Spleen (tissue), 11 donors: ENCODE results near the gene TBX5. TPM values are rescaled to one million over a fixed set of nuclear protein-coding genes. Genes with fewer than 3 reads are reported as not detected.

Experiments
- DNase-seq: peaks from one replicate; pipeline ENCODE4 v3.0.0-alpha.2; 2020
- H3K27ac ChIP-seq, 8 donors: fragments of 200-600 bp; sonication (generic) in 7 of 8; 1 replicate in 4 of 8; 2 replicates in 4 of 8; pipeline versions ENCODE4 v1.5.0 to v1.8.0; 2016 to 2021; ENCODE audit warnings: inconsistent platforms in 4 of 8, mild to moderate bottlenecking in 4 of 8, moderate library complexity in 1 of 8
- H3K27me3 ChIP-seq, 7 donors: fragments of 200-600 bp; sonication (generic) in 6 of 7; replicated peaks in 1 of 7; 1 replicate in 4 of 7; 2 replicates in 3 of 7; pipeline versions ENCODE4 v1.5.0 to v1.8.0; 2016 to 2021; ENCODE audit warnings: inconsistent platforms in 3 of 7, mild to moderate bottlenecking in 1 of 7
- H3K36me3 ChIP-seq, 6 donors: fragments of 200-600 bp; sonication (generic) in 5 of 6; 1 replicate in 4 of 6; 2 replicates in 2 of 6; pipeline versions ENCODE4 v1.5.0 to v1.8.0; 2016 to 2021; ENCODE audit warnings: inconsistent platforms in 2 of 6
- H3K4me1 ChIP-seq, 6 donors: fragments of 200-600 bp; sonication (generic) in 5 of 6; 1 replicate in 3 of 6; 2 replicates in 3 of 6; pipeline versions ENCODE4 v1.5.0 to v1.8.0; 2016 to 2021; ENCODE audit warnings: inconsistent platforms in 3 of 6
- H3K4me3 ChIP-seq, 8 donors: fragments of 200-600 bp; sonication (generic) in 7 of 8; 1 replicate in 4 of 8; 2 replicates in 4 of 8; pipeline versions ENCODE4 v1.5.0 to v1.8.0; 2016 to 2021; ENCODE audit warnings: inconsistent platforms in 4 of 8, mild to moderate bottlenecking in 4 of 8, moderate library complexity in 2 of 8
- H3K9me3 ChIP-seq, 8 donors: fragments of 200-600 bp; sonication (generic) in 7 of 8; 1 replicate in 4 of 8; 2 replicates in 4 of 8; pipeline versions ENCODE4 v1.5.0 to v1.8.0; 2016 to 2021; ENCODE audit warnings: inconsistent platforms in 4 of 8
- CTCF ChIP-seq, 11 experiments: fragments of 200-600 bp in 7 of 11; fragments of 450-650 bp in 4 of 11; sonication (generic) in 4 of 11; IDR thresholded peaks in 8 of 11; conservative IDR thresholded peaks in 3 of 11; 1 replicate in 7 of 11; 2 replicates in 4 of 11; pipeline versions ENCODE4 v1.4.0 to v1.8.0; 2016 to 2021; ENCODE audit warnings: antibody characterized with exemption in 11 of 11, inconsistent platforms in 4 of 11, mild to moderate bottlenecking in 1 of 11
- POLR2A ChIP-seq, 3 donors: fragments of 450-650 bp; IDR thresholded peaks; one replicate each; pipeline ENCODE4 v1.5.1; 2017; ENCODE audit warnings: antibody characterized with exemption in 3 of 3, mild to moderate bottlenecking in 1 of 3
- POLR2AphosphoS5 ChIP-seq, 3 donors: sonication (generic); formaldehyde crosslinking; IDR thresholded peaks; one replicate each; pipeline ENCODE4 v1.5.1; 2017; ENCODE audit warnings: antibody characterized with exemption in 3 of 3
- WGBS, 5 donors: extraction: QIAGEN DNeasy Blood & Tissue Kit in 3 of 5; methylation state at CpG; one replicate each; pipeline versions ENCODE4 v1.1.5 to v1.1.7; 2013 to 2018; 5-methylcytosine and 5-hydroxymethylcytosine counted together
- intact Hi-C: fragments of 100-400 bp; cut with DNase I; formaldehyde crosslinking; loops from one replicate; pipeline ENCODE4 v1.15.0; 2023; ENCODE audit warnings: low total_unique reads
- polyA plus RNA-seq, 3 donors: library from polyadenylated mRNA; stranded (reverse); fragments of 200-250 nt; gene quantifications; one replicate each; pipeline ENCODE4 v1.2.1, GENCODE V29; 2013
- total RNA-seq, 7 donors: library from RNA; depleted of rRNA in 3 of 7; stranded (reverse); fragments of >200 nt in 3 of 7; fragmentation: NEBNext Ultra II Directional in 4 of 7; extraction: Animal tissue kit (Norgen Biotek cat#: 25700) in 4 of 7; gene quantifications; one replicate each; pipeline versions ENCODE4 v1.1.0 to v1.2.1, GENCODE V29; 2016 to 2021
- donor health status: healthy with polysubstance abuse.
- donor health status: DM: no; HTN: no; CAD: no; lungs with moderate emphysema.
- donor health status: DM: no; HTN: no; CAD: no.
- donor health status: Bipolar disorder and iron deficiency.
- donor health status: healthy.
- donor health status: DM: no; HTN: no; CAD: no.
- donor health status: DM: yes; HTN: yes; CAD: no.

The TBX5 gene
- total and polyA plus RNA-seq, 10 donors, result not detected

GRCh38 chr12:114319422-114319821, 86.5 kb downstream of the TBX5 start:
- 36 to 52% (median 44%) methylated on average over 11 of the region's 11 CpGs for WGBS, 5 donors
- Histone ChIP-seq H3K9me3 (peaks cover 0 to 3% (median 0%) of the 10 kb centered on the region in 8 donors), H3K36me3 (no peaks in the 10 kb centered on the region), H3K4me1 (no peaks in the 10 kb centered on the region), H3K27ac (no peak overlapping the region), H3K4me3 (no peak overlapping the region), H3K27me3 (peaks cover 0 to 21% (median 0%) of the 10 kb centered on the region in 7 donors)
- TF ChIP-seq CTCF (IDR thresholded peaks at IDR 0.05 in 8 of 11, conservative IDR thresholded peaks at IDR 0.05 in 3 of 11), result no peak
- TF ChIP-seq POLR2AphosphoS5 (IDR thresholded peaks at IDR 0.05), result no peak
- no peak for TF ChIP-seq POLR2A (IDR thresholded peaks at IDR 0.05)
- intact Hi-C loops, result no loop called here
- DNase-seq, result no peak

GRCh38 chr12:114318984-114319383, 87.0 kb downstream of the TBX5 start:
- Histone ChIP-seq H3K4me1 (no peaks in the 10 kb centered on the region), H3K4me3 (no peak overlapping the region), H3K9me3 (peaks cover 0 to 3% (median 0%) of the 10 kb centered on the region in 8 donors), H3K27me3 (peaks cover 0 to 21% (median 0%) of the 10 kb centered on the region in 7 donors), H3K27ac (no peak overlapping the region), H3K36me3 (no peaks in the 10 kb centered on the region)
- no peak for DNase-seq
- no peak for TF ChIP-seq POLR2A (IDR thresholded peaks at IDR 0.05)
- TF ChIP-seq CTCF (IDR thresholded peaks at IDR 0.05 in 8 of 11, conservative IDR thresholded peaks at IDR 0.05 in 3 of 11), result no peak
- no peak for TF ChIP-seq POLR2AphosphoS5 (IDR thresholded peaks at IDR 0.05)
- 70 to 82% (median 74%) methylated on average over 2 of the region's 2 CpGs for WGBS, 5 donors
- intact Hi-C loops, result no loop called here

GRCh38 chr12:114316076-114316475, 89.9 kb downstream of the TBX5 start:
- intact Hi-C loops, result no loop called here

More at GRCh38 chr12:114316076-114316475, 89.9 kb downstream of the TBX5 start:
- 57 to 71% (median 63%) methylated on average over 5 of the region's 5 CpGs for WGBS, 5 donors
- no peak for DNase-seq
- Histone ChIP-seq H3K27me3 (peaks cover 0 to 27% (median 0%) of the 10 kb centered on the region in 7 donors), H3K27ac (no peak overlapping the region), H3K4me1 (no peaks in the 10 kb centered on the region), H3K4me3 (no peak overlapping the region), H3K36me3 (no peaks in the 10 kb centered on the region), H3K9me3 (peaks cover 0 to 10% (median 0%) of the 10 kb centered on the region in 8 donors)
- TF ChIP-seq CTCF (IDR thresholded peaks at IDR 0.05 in 8 of 11, conservative IDR thresholded peaks at IDR 0.05 in 3 of 11), result no peak
- no peak for TF ChIP-seq POLR2A (IDR thresholded peaks at IDR 0.05)
- TF ChIP-seq POLR2AphosphoS5 (IDR thresholded peaks at IDR 0.05), result no peak
